Heart left ventricle (tissue), 16 donors: ENCODE results near the gene BID. TPM values are rescaled to one million over a fixed set of nuclear protein-coding genes. Genes with fewer than 3 reads are reported as not detected.

ENCODE experiments used
- ATAC-seq, 4 donors: fragments of 200-7000 bp; cut with Tn5 transposase; one replicate each; pipeline ENCODE4 v1.9.1; 2020 to 2022; ENCODE audit warnings: moderate library complexity in 4 of 4, mild to moderate bottlenecking in 3 of 4, moderate number of reproducible peaks in 1 of 4
- DNase-seq, 5 donors: peaks; one replicate each; pipeline ENCODE4 v3.0.0-alpha.2; 2020
- H3K27ac ChIP-seq, 12 donors: fragments of 200-600 bp; sonication (generic) in 4 of 12; one replicate each; pipeline versions ENCODE4 v1.5.0 to v1.8.0; 2016 to 2022; ENCODE audit warnings: mild to moderate bottlenecking in 2 of 12
- H3K27me3 ChIP-seq, 9 donors: fragments of 200-600 bp; sonication (generic) in 2 of 9; one replicate each; pipeline versions ENCODE4 v1.5.1 to v1.8.0; 2016 to 2022; ENCODE audit warnings: mild to moderate bottlenecking in 3 of 9
- H3K36me3 ChIP-seq, 9 donors: fragments of 200-600 bp; sonication (generic) in 2 of 9; one replicate each; pipeline versions ENCODE4 v1.5.0 to v1.8.0; 2018 to 2022; ENCODE audit warnings: mild to moderate bottlenecking in 2 of 9
- H3K4me1 ChIP-seq, 12 donors: fragments of 200-600 bp; sonication (generic) in 4 of 12; one replicate each; pipeline versions ENCODE4 v1.5.0 to v1.8.0; 2016 to 2022; ENCODE audit warnings: mild to moderate bottlenecking in 3 of 12
- H3K4me3 ChIP-seq, 12 donors: fragments of 200-600 bp; sonication (generic) in 4 of 12; one replicate each; pipeline versions ENCODE4 v1.5.0 to v1.8.0; 2017 to 2022; ENCODE audit warnings: mild to moderate bottlenecking in 9 of 12, moderate library complexity in 4 of 12
- H3K9me3 ChIP-seq, 12 donors: fragments of 200-600 bp; sonication (generic) in 4 of 12; one replicate each; pipeline versions ENCODE4 v1.5.0 to v1.8.0; 2016 to 2022; ENCODE audit warnings: mild to moderate bottlenecking in 1 of 12
- POLR2A ChIP-seq, 2 donors: fragments of 450-650 bp; IDR thresholded peaks; one replicate each; pipeline ENCODE4 v1.6.1; 2017; ENCODE audit warnings: antibody characterized with exemption in 2 of 2, mild to moderate bottlenecking in 2 of 2, moderate library complexity in 2 of 2
- WGBS, 4 donors: extraction: QIAGEN DNeasy Blood & Tissue Kit in 2 of 4; methylation state at CpG; one replicate each; pipeline versions ENCODE4 v1.1.5 to v1.1.7; 2013 to 2018; 5-methylcytosine and 5-hydroxymethylcytosine counted together
- intact Hi-C, 10 donors: fragments of 100-400 bp; cut with DNase I; formaldehyde crosslinking; loops; one replicate each; pipeline versions ENCODE4 v1.11.1 to v1.14.2; 2022
- polyA plus RNA-seq, 2 donors: library from polyadenylated mRNA; stranded (reverse); fragments of 200-250 nt; gene quantifications; one replicate each; pipeline ENCODE4 v1.2.3, GENCODE V29; 2013
- total RNA-seq, 9 donors: library from RNA; depleted of rRNA in 2 of 9; stranded (reverse); fragments of >200 nt in 2 of 9; fragmentation: NEBNext Ultra II Directional in 3 of 9; extraction: Animal tissue kit (Norgen Biotek cat#: 25700) in 3 of 9; gene quantifications; one replicate each; pipeline versions ENCODE4 v1.1.0 to v1.2.4, GENCODE V29; 2016 to 2023
- TF ChIP-seq, protein P1 (sequence below), 12 donors: fragments of 200-600 bp; sonication (generic) in 4 of 12; IDR thresholded peaks; one replicate each; pipeline versions ENCODE4 v1.5.0 to v1.8.0; 2018 to 2022; ENCODE audit warnings: antibody characterized with exemption in 12 of 12, mild to moderate bottlenecking in 5 of 12
- donor health status: ischemic (EF 13 %, LVEDD 7.1; RV severe dilation, severe dysfunction).
- donor health status: healthy with polysubstance abuse.
- donor health status: DM: no; HTN: yes; CAD: no.
- donor health status: DM: no; HTN: no; CAD: no.
- donor health status: ischemic (EF 25% LVEDD 6.9; RV normal size, moderate dysfunction).
- donor health status: ischemic (EF 25% LVEDD 5.7; RV mildly dilated, moderate dysfunction).
- donor health status: healthy.
- donor health status: DM: yes; HTN: yes; CAD: no.
- donor health status: ischemic (EF 35%, LVEDD 5.7; RV mildly dilated, moderate dysfunction).
- donor health status: nonischemic (EF 11% LVEDD 7.7; RV severe dilation, severe dysfunction).
- donor health status: DM: yes; HTN: yes; CAD: no.
- donor health status: PGD.
- donor health status: ischemic (EF 29% LVEDD 5.4; RV normal size, mild dysfunction).
- donor health status: nonischemic (EF 23%, LVEDD 6.1; RV moderate dilation, normal function).

Gene BID
- total and polyA plus RNA-seq, 11 donors, result 7.8 to 59.2 (median 20.9) TPM

DNA sequence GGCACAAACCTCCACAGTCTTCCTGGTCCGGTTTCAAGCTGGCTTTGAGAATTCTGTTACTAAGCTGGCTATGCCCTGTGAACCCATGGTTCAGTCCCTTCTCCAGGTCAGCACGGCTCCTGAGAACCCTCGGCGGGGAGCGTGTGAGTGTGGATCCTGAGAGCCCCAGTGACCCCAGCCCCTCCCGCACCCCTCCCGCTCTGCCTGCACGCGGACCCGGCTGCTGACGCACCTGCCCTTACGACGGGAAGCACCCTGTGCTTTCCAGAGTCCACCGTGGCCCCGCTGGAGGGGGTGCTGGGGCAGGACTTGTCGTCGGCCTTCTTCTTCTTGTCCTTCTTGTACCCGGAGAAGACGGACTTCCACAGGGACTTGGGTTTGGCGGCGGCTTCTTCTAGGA is 42.8 kb upstream of the BID start:
- Histone ChIP-seq H3K27me3 (no peaks in the 10 kb centered on the region), H3K4me3 (no peak overlapping the region), H3K4me1 (no peaks in the 10 kb centered on the region), H3K36me3 (peaks cover 0 to 90% (median 80%) of the 10 kb centered on the region in 9 donors), H3K9me3 (no peaks in the 10 kb centered on the region), H3K27ac (no peak overlapping the region)
- ATAC-seq (no peak), DNase-seq (no peak)
- intact Hi-C loops, result no loop called here
- WGBS, 4 donors, result 90 to 95% (median 93%) methylated on average over 13 to 21 of the region's 21 CpGs
- TF ChIP-seq, protein P1, sequence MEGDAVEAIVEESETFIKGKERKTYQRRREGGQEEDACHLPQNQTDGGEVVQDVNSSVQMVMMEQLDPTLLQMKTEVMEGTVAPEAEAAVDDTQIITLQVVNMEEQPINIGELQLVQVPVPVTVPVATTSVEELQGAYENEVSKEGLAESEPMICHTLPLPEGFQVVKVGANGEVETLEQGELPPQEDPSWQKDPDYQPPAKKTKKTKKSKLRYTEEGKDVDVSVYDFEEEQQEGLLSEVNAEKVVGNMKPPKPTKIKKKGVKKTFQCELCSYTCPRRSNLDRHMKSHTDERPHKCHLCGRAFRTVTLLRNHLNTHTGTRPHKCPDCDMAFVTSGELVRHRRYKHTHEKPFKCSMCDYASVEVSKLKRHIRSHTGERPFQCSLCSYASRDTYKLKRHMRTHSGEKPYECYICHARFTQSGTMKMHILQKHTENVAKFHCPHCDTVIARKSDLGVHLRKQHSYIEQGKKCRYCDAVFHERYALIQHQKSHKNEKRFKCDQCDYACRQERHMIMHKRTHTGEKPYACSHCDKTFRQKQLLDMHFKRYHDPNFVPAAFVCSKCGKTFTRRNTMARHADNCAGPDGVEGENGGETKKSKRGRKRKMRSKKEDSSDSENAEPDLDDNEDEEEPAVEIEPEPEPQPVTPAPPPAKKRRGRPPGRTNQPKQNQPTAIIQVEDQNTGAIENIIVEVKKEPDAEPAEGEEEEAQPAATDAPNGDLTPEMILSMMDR (IDR thresholded peaks at IDR 0.05), result no peak
- no peak for TF ChIP-seq POLR2A (IDR thresholded peaks at IDR 0.05)

DNA sequence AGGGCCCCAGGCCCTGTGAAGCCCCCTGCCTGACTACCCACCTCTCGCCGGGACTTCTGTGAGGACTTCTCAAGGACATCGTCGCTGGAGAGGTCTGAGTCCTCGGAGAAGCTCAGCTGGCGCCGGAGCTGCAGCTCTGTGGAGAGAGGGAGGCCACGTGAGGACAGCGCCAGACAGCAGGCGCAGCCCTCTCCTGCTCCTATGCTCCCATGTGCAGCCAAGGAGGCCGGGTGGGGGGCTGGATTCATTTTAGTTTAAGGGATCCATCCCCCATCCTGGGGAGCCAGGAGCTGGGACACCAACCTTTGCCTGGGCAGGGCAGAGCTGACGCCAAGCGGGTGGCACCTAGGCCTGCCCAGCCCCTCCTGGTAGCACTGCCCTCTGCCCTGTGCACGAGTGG is 42.4 kb upstream of the BID start:
- no peak overlapping the region for H3K4me3 ChIP-seq
- intact Hi-C loops, result no loop called here
- 91 to 95% (median 93%) methylated on average over 11 to 14 of the region's 14 CpGs for WGBS, 4 donors
- no peak overlapping the region for H3K27ac ChIP-seq
- no peaks in the 10 kb centered on the region for H3K27me3 ChIP-seq
- no peaks in the 10 kb centered on the region for H3K4me1 ChIP-seq
- peaks cover 0 to 90% (median 80%) of the 10 kb centered on the region in 9 donors for H3K36me3 ChIP-seq
- DNase-seq (no peak), ATAC-seq (no peak)
- TF ChIP-seq, protein P1 (IDR thresholded peaks at IDR 0.05), result no peak
- TF ChIP-seq POLR2A (IDR thresholded peaks at IDR 0.05), result no peak
- no peaks in the 10 kb centered on the region for H3K9me3 ChIP-seq

DNA sequence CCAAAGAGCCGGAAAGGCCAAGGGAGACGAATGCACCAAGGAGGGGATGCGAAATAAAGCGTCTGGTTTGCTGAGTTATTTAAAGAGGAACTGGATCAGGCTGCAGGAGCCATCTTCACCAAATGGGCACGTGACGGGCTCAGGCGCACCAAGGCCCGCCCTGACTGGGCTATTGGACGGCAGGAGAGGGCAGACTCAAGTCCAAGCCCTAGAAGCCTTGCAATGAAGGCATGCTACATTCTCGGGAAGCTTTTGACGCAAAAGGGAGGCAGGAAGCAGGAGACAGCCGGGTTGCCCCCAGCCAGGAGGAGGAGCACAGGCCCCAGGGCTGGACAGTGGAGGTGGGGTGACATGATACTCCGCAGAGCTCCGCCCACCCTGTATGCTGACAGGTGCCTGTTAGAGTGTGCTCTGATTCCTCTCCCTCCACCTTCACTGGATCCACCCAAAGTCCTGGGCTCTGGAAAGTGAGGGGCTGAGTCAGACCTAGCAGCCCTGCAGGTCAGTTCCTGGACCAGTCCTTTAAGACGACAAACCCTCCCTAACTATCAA is 41.5 kb upstream of the BID start:
- 89 to 93% (median 91%) methylated on average over 11 to 15 of the region's 15 CpGs for WGBS, 4 donors

DNA sequence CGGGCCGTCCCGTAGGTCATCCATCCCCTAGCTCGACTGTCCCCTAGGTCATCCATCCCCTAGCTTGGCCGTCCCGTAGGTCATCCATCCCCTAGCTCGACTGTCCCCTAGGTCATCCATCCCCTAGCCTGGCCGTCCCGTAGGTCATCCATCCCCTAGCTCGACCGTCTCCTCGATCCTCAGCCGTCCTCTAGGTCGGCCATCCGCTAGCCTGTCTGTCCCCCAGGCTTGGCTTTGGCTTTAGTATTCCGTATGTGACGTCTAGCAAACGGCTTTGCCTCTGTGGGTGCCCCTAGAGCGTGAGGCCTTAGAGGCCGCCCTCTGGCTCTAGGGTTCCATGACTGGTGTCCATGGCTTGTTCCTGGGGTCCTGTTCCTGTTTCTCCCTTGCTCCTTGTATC is 40.6 kb upstream of the BID start:
- ATAC-seq (no peak), DNase-seq (no peak)
- no peak for TF ChIP-seq POLR2A (IDR thresholded peaks at IDR 0.05)
- TF ChIP-seq, protein P1 (IDR thresholded peaks at IDR 0.05), result no peak
- intact Hi-C loops, result no loop called here
- Histone ChIP-seq H3K27ac (no peak overlapping the region), H3K4me1 (peaks cover 0 to 11% (median 0%) of the 10 kb centered on the region in 12 donors), H3K36me3 (peaks cover 0 to 94% (median 80%) of the 10 kb centered on the region in 9 donors), H3K9me3 (no peaks in the 10 kb centered on the region), H3K27me3 (no peaks in the 10 kb centered on the region), H3K4me3 (no peak overlapping the region)
- WGBS, 4 donors, result 92 to 97% (median 96%) methylated on average over 20 of the region's 20 CpGs

More for the DNA sequence above, 41.5 kb upstream of the BID start:
- Histone ChIP-seq H3K27ac (no peak overlapping the region), H3K27me3 (no peaks in the 10 kb centered on the region), H3K4me1 (peaks cover 0 to 6% (median 0%) of the 10 kb centered on the region in 12 donors), H3K36me3 (peaks cover 0 to 90% (median 80%) of the 10 kb centered on the region in 9 donors), H3K4me3 (no peak overlapping the region), H3K9me3 (no peaks in the 10 kb centered on the region)
- DNase-seq (no peak), ATAC-seq (no peak)
- TF ChIP-seq, protein P1 (IDR thresholded peaks at IDR 0.05), result no peak
- TF ChIP-seq POLR2A (IDR thresholded peaks at IDR 0.05), result no peak
- intact Hi-C loops, result no loop called here
